Spleen (tissue), 11 donors: ENCODE measurements around the gene PPP3R2. TPM values are rescaled to one million over a fixed set of nuclear protein-coding genes. Genes with fewer than 3 reads are reported as not detected.
A peak's percentile ranks its signal among the peaks of the same experiment; 100 is the strongest.

Source experiments
- DNase-seq: peaks from one replicate; pipeline ENCODE4 v3.0.0-alpha.2; 2020
- H3K27ac ChIP-seq, 8 donors: fragments of 200-600 bp; sonication (generic) in 7 of 8; 1 replicate in 4 of 8; 2 replicates in 4 of 8; pipeline versions ENCODE4 v1.5.0 to v1.8.0; 2016 to 2021; ENCODE audit warnings: inconsistent platforms in 4 of 8, mild to moderate bottlenecking in 4 of 8, moderate library complexity in 1 of 8
- H3K27me3 ChIP-seq, 7 donors: fragments of 200-600 bp; sonication (generic) in 6 of 7; replicated peaks in 1 of 7; 1 replicate in 4 of 7; 2 replicates in 3 of 7; pipeline versions ENCODE4 v1.5.0 to v1.8.0; 2016 to 2021; ENCODE audit warnings: inconsistent platforms in 3 of 7, mild to moderate bottlenecking in 1 of 7
- H3K36me3 ChIP-seq, 6 donors: fragments of 200-600 bp; sonication (generic) in 5 of 6; 1 replicate in 4 of 6; 2 replicates in 2 of 6; pipeline versions ENCODE4 v1.5.0 to v1.8.0; 2016 to 2021; ENCODE audit warnings: inconsistent platforms in 2 of 6
- H3K4me1 ChIP-seq, 6 donors: fragments of 200-600 bp; sonication (generic) in 5 of 6; 1 replicate in 3 of 6; 2 replicates in 3 of 6; pipeline versions ENCODE4 v1.5.0 to v1.8.0; 2016 to 2021; ENCODE audit warnings: inconsistent platforms in 3 of 6
- H3K4me3 ChIP-seq, 8 donors: fragments of 200-600 bp; sonication (generic) in 7 of 8; 1 replicate in 4 of 8; 2 replicates in 4 of 8; pipeline versions ENCODE4 v1.5.0 to v1.8.0; 2016 to 2021; ENCODE audit warnings: inconsistent platforms in 4 of 8, mild to moderate bottlenecking in 4 of 8, moderate library complexity in 2 of 8
- H3K9me3 ChIP-seq, 8 donors: fragments of 200-600 bp; sonication (generic) in 7 of 8; 1 replicate in 4 of 8; 2 replicates in 4 of 8; pipeline versions ENCODE4 v1.5.0 to v1.8.0; 2016 to 2021; ENCODE audit warnings: inconsistent platforms in 4 of 8
- CTCF ChIP-seq, 11 experiments: fragments of 200-600 bp in 7 of 11; fragments of 450-650 bp in 4 of 11; sonication (generic) in 4 of 11; IDR thresholded peaks in 8 of 11; conservative IDR thresholded peaks in 3 of 11; 1 replicate in 7 of 11; 2 replicates in 4 of 11; pipeline versions ENCODE4 v1.4.0 to v1.8.0; 2016 to 2021; ENCODE audit warnings: antibody characterized with exemption in 11 of 11, inconsistent platforms in 4 of 11, mild to moderate bottlenecking in 1 of 11
- POLR2A ChIP-seq, 3 donors: fragments of 450-650 bp; IDR thresholded peaks; one replicate each; pipeline ENCODE4 v1.5.1; 2017; ENCODE audit warnings: antibody characterized with exemption in 3 of 3, mild to moderate bottlenecking in 1 of 3
- POLR2AphosphoS5 ChIP-seq, 3 donors: sonication (generic); formaldehyde crosslinking; IDR thresholded peaks; one replicate each; pipeline ENCODE4 v1.5.1; 2017; ENCODE audit warnings: antibody characterized with exemption in 3 of 3
- WGBS, 5 donors: extraction: QIAGEN DNeasy Blood & Tissue Kit in 3 of 5; methylation state at CpG; one replicate each; pipeline versions ENCODE4 v1.1.5 to v1.1.7; 2013 to 2018; 5-methylcytosine and 5-hydroxymethylcytosine counted together
- intact Hi-C: fragments of 100-400 bp; cut with DNase I; formaldehyde crosslinking; loops from one replicate; pipeline ENCODE4 v1.15.0; 2023; ENCODE audit warnings: low total_unique reads
- polyA plus RNA-seq, 3 donors: library from polyadenylated mRNA; stranded (reverse); fragments of 200-250 nt; gene quantifications; one replicate each; pipeline ENCODE4 v1.2.1, GENCODE V29; 2013
- total RNA-seq, 7 donors: library from RNA; depleted of rRNA in 3 of 7; stranded (reverse); fragments of >200 nt in 3 of 7; fragmentation: NEBNext Ultra II Directional in 4 of 7; extraction: Animal tissue kit (Norgen Biotek cat#: 25700) in 4 of 7; gene quantifications; one replicate each; pipeline versions ENCODE4 v1.1.0 to v1.2.1, GENCODE V29; 2016 to 2021
- donor health status: healthy with polysubstance abuse.
- donor health status: DM: no; HTN: no; CAD: no; lungs with moderate emphysema.
- donor health status: DM: no; HTN: no; CAD: no.
- donor health status: Bipolar disorder and iron deficiency.
- donor health status: healthy.
- donor health status: DM: no; HTN: no; CAD: no.
- donor health status: DM: yes; HTN: yes; CAD: no.

PPP3R2 gene
- total and polyA plus RNA-seq, 10 donors: 0.10 to 0.11 TPM; not detected in 8

GRCh38 chr9:101601904-101602765, 7.4 kb upstream of the PPP3R2 start:
- TF ChIP-seq POLR2AphosphoS5 (IDR thresholded peaks at IDR 0.05) (no peak), CTCF (IDR thresholded peaks at IDR 0.05 in 8 of 11, conservative IDR thresholded peaks at IDR 0.05 in 3 of 11) (peak in 7 of 11 experiments; percentile 43 to 68 (median 59))
- Histone ChIP-seq H3K4me3 (peak overlapping the region in 1 of 8 donors; percentile 12), H3K4me1 (peaks cover 0 to 8% (median 0%) of the 10 kb centered on the region in 6 donors), H3K27me3 (peaks cover 0 to 13% (median 0%) of the 10 kb centered on the region in 7 donors), H3K9me3 (no peaks in the 10 kb centered on the region), H3K27ac (no peak overlapping the region), H3K36me3 (no peaks in the 10 kb centered on the region)
- intact Hi-C loops: no loop called here
- WGBS, 5 donors: 24 to 31% (median 28%) methylated on average over 11 of the region's 11 CpGs
- DNase-seq: no peak

GRCh38 chr9:101593345-101593744, 1.4 kb downstream of the PPP3R2 start:
- no peak for DNase-seq
- intact Hi-C loops: no loop called here
- Histone ChIP-seq H3K27ac (no peak overlapping the region), H3K27me3 (no peaks in the 10 kb centered on the region), H3K4me1 (no peaks in the 10 kb centered on the region), H3K4me3 (no peak overlapping the region), H3K9me3 (no peaks in the 10 kb centered on the region), H3K36me3 (no peaks in the 10 kb centered on the region)
- TF ChIP-seq POLR2AphosphoS5 (IDR thresholded peaks at IDR 0.05): no peak
- no peak for TF ChIP-seq CTCF (IDR thresholded peaks at IDR 0.05 in 8 of 11, conservative IDR thresholded peaks at IDR 0.05 in 3 of 11)
- no peak for TF ChIP-seq POLR2A (IDR thresholded peaks at IDR 0.05)
- 83 to 87% (median 85%) methylated on average over 2 of the region's 2 CpGs for WGBS, 5 donors

GRCh38 chr9:101592788-101593187, 2.0 kb downstream of the PPP3R2 start:
- H3K4me1 ChIP-seq: no peaks in the 10 kb centered on the region
- no peak overlapping the region for H3K4me3 ChIP-seq
- H3K9me3 ChIP-seq: no peaks in the 10 kb centered on the region
- H3K36me3 ChIP-seq: no peaks in the 10 kb centered on the region
- no peak overlapping the region for H3K27ac ChIP-seq
- TF ChIP-seq POLR2A (IDR thresholded peaks at IDR 0.05): no peak
- no peak for TF ChIP-seq CTCF (IDR thresholded peaks at IDR 0.05 in 8 of 11, conservative IDR thresholded peaks at IDR 0.05 in 3 of 11)
- TF ChIP-seq POLR2AphosphoS5 (IDR thresholded peaks at IDR 0.05): no peak
- intact Hi-C loops: no loop called here
- no peaks in the 10 kb centered on the region for H3K27me3 ChIP-seq
- DNase-seq: no peak

GRCh38 chr9:101591787-101592446, 2.9 kb downstream of the PPP3R2 start:
- Histone ChIP-seq H3K4me3 (no peak overlapping the region), H3K4me1 (no peaks in the 10 kb centered on the region), H3K9me3 (no peaks in the 10 kb centered on the region), H3K27me3 (no peaks in the 10 kb centered on the region), H3K36me3 (no peaks in the 10 kb centered on the region), H3K27ac (no peak overlapping the region)
- intact Hi-C loops: no loop called here
- TF ChIP-seq POLR2AphosphoS5 (IDR thresholded peaks at IDR 0.05) (no peak), CTCF (IDR thresholded peaks at IDR 0.05 in 8 of 11, conservative IDR thresholded peaks at IDR 0.05 in 3 of 11) (no peak), POLR2A (IDR thresholded peaks at IDR 0.05) (no peak)
- DNase-seq: no peak
